Measurements from ENCODE around the gene STH. TPM values are rescaled to one million over a fixed set of nuclear protein-coding genes. Genes with fewer than 3 reads are reported as not detected.

The STH gene
- total RNA-seq, 1 donor from 2014 or later: not detected

GRCh38 chr17:45982791-45983613 lies 16.0 kb upstream of the STH start:
- Histone ChIP-seq H3K27me3 (ENCODE audit: control insufficient read depth, insufficient read depth, low read length) (peaks cover 3% of the 10 kb centered on the region), H3K36me3 (ENCODE audit: control insufficient read depth, insufficient read depth, low read length) (no peaks in the 10 kb centered on the region), H3K4me3 (ENCODE audit: low read depth, low read length) (no peak overlapping the region)
- no peak for TF ChIP-seq CTCF (IDR thresholded peaks at IDR 0.05; ENCODE audit: insufficient read depth, low read length, poor library complexity, severe bottlenecking)
- no peak for DNase-seq (ENCODE audit: low read depth)

GRCh38 chr17:45983614-45984310 lies 15.3 kb upstream of the STH start:
- Histone ChIP-seq H3K4me3 (ENCODE audit: low read depth, low read length) (no peak overlapping the region), H3K36me3 (ENCODE audit: control insufficient read depth, insufficient read depth, low read length) (no peaks in the 10 kb centered on the region), H3K27me3 (ENCODE audit: control insufficient read depth, insufficient read depth, low read length) (peaks cover 3% of the 10 kb centered on the region)
- no peak for DNase-seq (ENCODE audit: low read depth)
- no peak for TF ChIP-seq CTCF (IDR thresholded peaks at IDR 0.05; ENCODE audit: insufficient read depth, low read length, poor library complexity, severe bottlenecking)

- TF ChIP-seq CTCF (IDR thresholded peaks at IDR 0.05; ENCODE audit: insufficient read depth, low read length, poor library complexity, severe bottlenecking): no peak
- peaks cover 3% of the 10 kb centered on the region for H3K27me3 ChIP-seq (ENCODE audit: control insufficient read depth, insufficient read depth, low read length)
- H3K4me3 ChIP-seq (ENCODE audit: low read depth, low read length): no peak overlapping the region
- H3K36me3 ChIP-seq (ENCODE audit: control insufficient read depth, insufficient read depth, low read length): no peaks in the 10 kb centered on the region
- no peak for DNase-seq (ENCODE audit: low read depth)
Observed at GRCh38 chr17:45984368-45984767, 14.7 kb upstream of the STH start.

- H3K4me3 ChIP-seq (ENCODE audit: low read depth, low read length): no peak overlapping the region
- no peak for TF ChIP-seq CTCF (IDR thresholded peaks at IDR 0.05; ENCODE audit: insufficient read depth, low read length, poor library complexity, severe bottlenecking)
- DNase-seq (ENCODE audit: low read depth): no peak
- H3K36me3 ChIP-seq (ENCODE audit: control insufficient read depth, insufficient read depth, low read length): no peaks in the 10 kb centered on the region
- peaks cover 3% of the 10 kb centered on the region for H3K27me3 ChIP-seq (ENCODE audit: control insufficient read depth, insufficient read depth, low read length)
Observed at GRCh38 chr17:45985447-45985846, 13.6 kb upstream of the STH start.

- no peak overlapping the region for H3K4me3 ChIP-seq (ENCODE audit: low read depth, low read length)
- peaks cover 3% of the 10 kb centered on the region for H3K27me3 ChIP-seq (ENCODE audit: control insufficient read depth, insufficient read depth, low read length)
- no peak for TF ChIP-seq CTCF (IDR thresholded peaks at IDR 0.05; ENCODE audit: insufficient read depth, low read length, poor library complexity, severe bottlenecking)
- DNase-seq (ENCODE audit: low read depth): no peak
- H3K36me3 ChIP-seq (ENCODE audit: control insufficient read depth, insufficient read depth, low read length): no peaks in the 10 kb centered on the region
Observed at GRCh38 chr17:45986056-45986455, 13.0 kb upstream of the STH start.

Data from kidney epithelial cell (primary cell).